GM18873 (cell line): ENCODE data around the gene TMEM175.
"Not testable (repeated sequence)": the region's sequence is repeated elsewhere in the genome, so short reads cannot be mapped to it uniquely, and the experiment has no call there.

ENCODE experiments used
- ATAC-seq: cut with Tn5 transposase; IDR thresholded peaks from one replicate; pipeline ENCODE4 v1.9.1; 2021; ENCODE audit warnings: mild to moderate bottlenecking, moderate library complexity, moderate number of reproducible peaks; ENCODE audit not compliant: unreplicated experiment, low FRiP score

TMEM175 gene

GRCh38 chr4:913280-913618 is 19.0 kb upstream of the TMEM175 start:
- no peak for ATAC-seq

GRCh38 chr4:914531-914930 is 17.7 kb upstream of the TMEM175 start:
- no peak for ATAC-seq

GRCh38 chr4:915041-915474 is 17.2 kb upstream of the TMEM175 start:
- ATAC-seq, result no peak

GRCh38 chr4:915595-915994 is 16.7 kb upstream of the TMEM175 start:
- ATAC-seq, result no peak

- no peak for ATAC-seq
Measured at GRCh38 chr4:917466-917865, 14.8 kb upstream of the TMEM175 start.

- no peak for ATAC-seq
Measured at GRCh38 chr4:917992-918391, 14.3 kb upstream of the TMEM175 start.

- not testable (repeated sequence) for ATAC-seq
Measured at GRCh38 chr4:918591-918990, 13.7 kb upstream of the TMEM175 start.

GRCh38 chr4:919004-919680 is 13.1 kb upstream of the TMEM175 start:
- not testable (repeated sequence) for ATAC-seq

GRCh38 chr4:921830-922331 is 10.4 kb upstream of the TMEM175 start:
- no peak for ATAC-seq

GRCh38 chr4:924107-925096 is 7.9 kb upstream of the TMEM175 start:
- peak; percentile 57 for ATAC-seq

GRCh38 chr4:925171-925570 is 7.1 kb upstream of the TMEM175 start:
- ATAC-seq, result no peak

GRCh38 chr4:925771-926500 is 6.3 kb upstream of the TMEM175 start:
- no peak for ATAC-seq

- ATAC-seq, result no peak
Measured at GRCh38 chr4:926538-926937, 5.7 kb upstream of the TMEM175 start.

- ATAC-seq, result not testable (repeated sequence)
Measured at GRCh38 chr4:927566-927965, 4.7 kb upstream of the TMEM175 start.

GRCh38 chr4:929096-929765 is 3.0 kb upstream of the TMEM175 start:
- ATAC-seq, result no peak

- no peak for ATAC-seq
Measured at GRCh38 chr4:930028-930551, 2.2 kb upstream of the TMEM175 start.

GRCh38 chr4:930827-931193 is 1.4 kb upstream of the TMEM175 start:
- no peak for ATAC-seq

GRCh38 chr4:931194-931959 is 883 bp upstream of the TMEM175 start:
- peak; percentile 4 for ATAC-seq

- ATAC-seq, result no peak
Measured at GRCh38 chr4:932713-933070, 432 bp downstream of the TMEM175 start.
